ENCODE results near the gene KRT14.
"Not testable (repeated sequence)": the region's sequence is repeated elsewhere in the genome, so short reads cannot be mapped to it uniquely, and the experiment has no call there.

Gene KRT14

GRCh38 chr17:41617698-41618097, 31.0 kb upstream of the KRT14 start:
- Mint-ChIP-seq H3K27me3 (ENCODE audit: low read depth) (peaks cover 7% of the 10 kb centered on the region), H3K27ac (no peak overlapping the region), H3K36me3 (ENCODE audit: low read depth) (no peaks in the 10 kb centered on the region), H3K4me1 (peaks cover 30% of the 10 kb centered on the region), H3K9me3 (no peaks in the 10 kb centered on the region), H3K4me3 (no peak overlapping the region)
- no peak for TF ChIP-seq CTCF (IDR thresholded peaks at IDR 0.05; ENCODE audit: unreplicated experiment in 3 of 3)

GRCh38 chr17:41617136-41617535, 30.4 kb upstream of the KRT14 start:
- no peak overlapping the region for H3K27ac Mint-ChIP-seq
- no peaks in the 10 kb centered on the region for H3K36me3 Mint-ChIP-seq (ENCODE audit: low read depth)
- H3K9me3 Mint-ChIP-seq: no peaks in the 10 kb centered on the region
- no peak for TF ChIP-seq CTCF (IDR thresholded peaks at IDR 0.05; ENCODE audit: unreplicated experiment in 3 of 3)
- peaks cover 7% of the 10 kb centered on the region for H3K27me3 Mint-ChIP-seq (ENCODE audit: low read depth)
- peaks cover 24% of the 10 kb centered on the region for H3K4me1 Mint-ChIP-seq
- H3K4me3 Mint-ChIP-seq: no peak overlapping the region

- peaks cover 18% of the 10 kb centered on the region for H3K4me1 Mint-ChIP-seq
- H3K27ac Mint-ChIP-seq; H3K27me3 Mint-ChIP-seq (ENCODE audit: low read depth); H3K4me3 Mint-ChIP-seq; H3K36me3 Mint-ChIP-seq (ENCODE audit: low read depth); H3K9me3 Mint-ChIP-seq: not testable (repeated sequence)
Observed at GRCh38 chr17:41616486-41616885, 29.8 kb upstream of the KRT14 start.

- H3K4me3 Mint-ChIP-seq: no peak overlapping the region
- no peak for TF ChIP-seq CTCF (IDR thresholded peaks at IDR 0.05; ENCODE audit: unreplicated experiment in 3 of 3)
- no peak overlapping the region for H3K27ac Mint-ChIP-seq
Observed at GRCh38 chr17:41615454-41615853, 28.8 kb upstream of the KRT14 start.

GRCh38 chr17:41614767-41615166, 28.1 kb upstream of the KRT14 start:
- H3K4me1 Mint-ChIP-seq; H3K27ac Mint-ChIP-seq; H3K4me3 Mint-ChIP-seq; H3K9me3 Mint-ChIP-seq; H3K36me3 Mint-ChIP-seq (ENCODE audit: low read depth); H3K27me3 Mint-ChIP-seq (ENCODE audit: low read depth): not testable (repeated sequence)

More at GRCh38 chr17:41615454-41615853, 28.8 kb upstream of the KRT14 start:
- Mint-ChIP-seq H3K36me3 (ENCODE audit: low read depth) (no peaks in the 10 kb centered on the region), H3K4me1 (peaks cover 8% of the 10 kb centered on the region), H3K9me3 (no peaks in the 10 kb centered on the region), H3K27me3 (ENCODE audit: low read depth) (peaks cover 7% of the 10 kb centered on the region)

- no peak overlapping the region for H3K27ac Mint-ChIP-seq
- H3K27me3 Mint-ChIP-seq (ENCODE audit: low read depth): peaks cover 14% of the 10 kb centered on the region
- no peak overlapping the region for H3K4me3 Mint-ChIP-seq
- no peak for TF ChIP-seq CTCF (IDR thresholded peaks at IDR 0.05; ENCODE audit: unreplicated experiment in 3 of 3)
- no peaks in the 10 kb centered on the region for H3K36me3 Mint-ChIP-seq (ENCODE audit: low read depth)
- no peaks in the 10 kb centered on the region for H3K9me3 Mint-ChIP-seq
- H3K4me1 Mint-ChIP-seq: no peaks in the 10 kb centered on the region
Observed at GRCh38 chr17:41614098-41614497, 27.4 kb upstream of the KRT14 start.

GRCh38 chr17:41613277-41614082, 26.8 kb upstream of the KRT14 start:
- H3K4me3 Mint-ChIP-seq: no peak overlapping the region
- TF ChIP-seq CTCF (IDR thresholded peaks at IDR 0.05; ENCODE audit: unreplicated experiment in 3 of 3): no peak
- H3K9me3 Mint-ChIP-seq: no peaks in the 10 kb centered on the region
- no peaks in the 10 kb centered on the region for H3K4me1 Mint-ChIP-seq
- no peak overlapping the region for H3K27ac Mint-ChIP-seq
- peaks cover 19% of the 10 kb centered on the region for H3K27me3 Mint-ChIP-seq (ENCODE audit: low read depth)
- H3K36me3 Mint-ChIP-seq (ENCODE audit: low read depth): no peaks in the 10 kb centered on the region

GRCh38 chr17:41612376-41613160, 25.9 kb upstream of the KRT14 start, which contains the start of gene KRT16:
Gene KRT16, minus strand, starts transcription at chr17:41612767. Its CDS starts 79 bp downstream, at chr17:41612688.
- H3K4me3 Mint-ChIP-seq; H3K9me3 Mint-ChIP-seq; H3K36me3 Mint-ChIP-seq (ENCODE audit: low read depth); H3K27ac Mint-ChIP-seq; H3K4me1 Mint-ChIP-seq: not testable (repeated sequence)
- H3K27me3 Mint-ChIP-seq (ENCODE audit: low read depth): peaks cover 17% of the 10 kb centered on the region
